GM23248 (cell line): ENCODE results near the gene MAD2L2. TPM values are rescaled to one million over a fixed set of nuclear protein-coding genes. Genes with fewer than 3 reads are reported as not detected.

Experiments used
- DNase-seq: peaks from one replicate; pipeline ENCODE4 v3.0.0-alpha.2; 2015
- H2AFZ ChIP-seq: fragments of 200-600 bp; sonication (generic); 2 replicates; pipeline ENCODE4 v1.6.1; 2016; ENCODE audit warnings: antibody characterized with exemption
- H3F3A ChIP-seq: fragments of 200-600 bp; sonication (generic); 2 replicates; pipeline ENCODE4 v1.6.1; 2016; ENCODE audit warnings: mild to moderate bottlenecking, antibody characterized with exemption, mixed run types; ENCODE audit not compliant: insufficient read depth
- H3K27ac ChIP-seq: fragments of 200-600 bp; sonication (generic); 2 replicates; pipeline ENCODE4 v1.5.1; 2016; ENCODE audit warnings: mild to moderate bottlenecking
- H3K27me3 ChIP-seq: fragments of 200-600 bp; sonication (generic); replicated peaks from 2 replicates; pipeline ENCODE4 v1.6.1; 2016; ENCODE audit warnings: mild to moderate bottlenecking; ENCODE audit not compliant: insufficient read depth
- H3K36me3 ChIP-seq: fragments of 200-600 bp; sonication (generic); 2 replicates; pipeline ENCODE4 v1.6.1; 2016; ENCODE audit warnings: low read depth, mild to moderate bottlenecking
- H3K4me1 ChIP-seq: fragments of 200-600 bp; sonication (generic); 2 replicates; pipeline ENCODE4 v1.6.1; 2016; ENCODE audit warnings: mild to moderate bottlenecking; ENCODE audit not compliant: insufficient read depth
- H3K4me2 ChIP-seq: fragments of 200-600 bp; sonication (generic); one replicate; pipeline ENCODE4 v1.6.1; 2016; ENCODE audit warnings: mild to moderate bottlenecking; ENCODE audit not compliant: unreplicated experiment
- H3K4me3 ChIP-seq: fragments of 200-600 bp; sonication (generic); 2 replicates; pipeline ENCODE4 v1.5.1; 2016; ENCODE audit warnings: mild to moderate bottlenecking
- H3K79me2 ChIP-seq: fragments of 200-600 bp; sonication (generic); 2 replicates; pipeline ENCODE4 v1.6.1; 2016; ENCODE audit warnings: mild to moderate bottlenecking; ENCODE audit not compliant: insufficient read depth
- H3K9ac ChIP-seq: fragments of 200-600 bp; sonication (generic); 2 replicates; pipeline ENCODE4 v1.6.1; 2016; ENCODE audit warnings: mild to moderate bottlenecking
- H3K9me2 ChIP-seq: fragments of 200-600 bp; sonication (generic); 2 replicates; pipeline ENCODE4 v1.6.1; 2016; ENCODE audit warnings: mixed run types, mild to moderate bottlenecking, moderate library complexity; ENCODE audit not compliant: insufficient read depth
- H3K9me3 ChIP-seq: fragments of 200-600 bp; sonication (generic); one replicate; pipeline ENCODE4 v1.6.1; 2017; ENCODE audit warnings: low read depth
- H4K20me1 ChIP-seq: fragments of 200-600 bp; sonication (generic); 2 replicates; pipeline ENCODE4 v1.6.0; 2016; ENCODE audit not compliant: insufficient read depth
- EZH2 ChIP-seq: fragments of 200-600 bp; sonication (generic); IDR thresholded peaks from 2 replicates; pipeline ENCODE4 v1.6.1; 2018; ENCODE audit warnings: antibody characterized with exemption, mild to moderate bottlenecking; ENCODE audit not compliant: insufficient read depth, poor library complexity, severe bottlenecking
- EZH2phosphoT487 ChIP-seq: fragments of 200-600 bp; sonication (generic); IDR thresholded peaks from 2 replicates; pipeline ENCODE4 v1.6.1; 2018; ENCODE audit warnings: antibody characterized with exemption, moderate library complexity, mild to moderate bottlenecking, low read depth; ENCODE audit not compliant: insufficient read depth
- WGBS, 2 experiments: methylation state at CpG; one replicate each; pipeline ENCODE4 v1.1.6; 2015 to 2017; ENCODE audit warnings: low lambda C conversion rate in 2 of 2, low coverage in 1 of 2; ENCODE audit errors: missing lambda C conversion rate in 2 of 2; 5-methylcytosine and 5-hydroxymethylcytosine counted together
- in situ Hi-C: fragments of 300-500 bp; cut with MboI; formaldehyde crosslinking; loops from 2 replicates; pipeline ENCODE4 v1.15.0; 2020
- polyA plus RNA-seq: library from polyadenylated mRNA; unstranded; fragments of >200 nt; fragmentation: Nextera tagmentation; extraction: Ambion mirVana; gene quantifications from 2 replicates; pipeline ENCODE4 v1.2.1, GENCODE V29; 2016
- total RNA-seq: library from RNA; depleted of rRNA; stranded (reverse); fragments of >200 nt; shearing (Covaris generic); gene quantifications from 2 replicates; pipeline ENCODE4 v1.2.3, GENCODE V29; 2014

MAD2L2 gene
- total and polyA plus RNA-seq, 2 experiments from 2014 or later, result 61.2 to 70.6 TPM

DNA sequence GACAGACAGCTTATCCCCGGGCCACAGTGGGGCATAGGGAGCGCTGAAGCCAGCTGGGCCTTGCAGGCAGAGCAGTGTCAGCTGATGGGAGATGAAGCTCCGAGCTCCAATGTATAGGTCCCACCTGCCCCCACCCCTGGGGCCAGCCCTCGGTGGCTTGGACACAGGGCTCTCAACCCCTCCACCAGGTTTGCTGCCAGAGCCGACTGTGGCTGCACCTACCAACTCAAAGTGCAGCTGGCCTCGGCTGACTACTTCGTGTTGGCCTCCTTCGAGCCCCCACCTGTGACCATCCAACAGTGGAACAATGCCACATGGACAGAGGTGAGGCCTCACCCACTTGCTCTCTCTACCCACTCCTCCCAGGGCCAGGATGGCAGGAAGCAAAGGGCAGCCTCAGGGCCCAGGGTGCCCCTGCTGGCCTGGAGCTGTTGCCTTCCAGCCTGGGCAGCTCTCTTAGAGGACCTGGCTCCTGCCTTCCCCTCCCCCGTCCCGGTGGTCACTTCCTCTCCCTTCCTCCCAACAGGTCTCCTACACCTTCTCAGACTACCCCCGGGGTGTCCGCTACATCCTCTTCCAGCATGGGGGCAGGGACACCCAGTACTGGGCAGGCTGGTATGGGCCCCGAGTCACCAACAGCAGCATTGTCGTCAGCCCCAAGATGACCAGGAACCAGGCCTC, 7.7 kb downstream of the MAD2L2 start:
- Histone ChIP-seq H2AFZ (no peak overlapping the region), H3K27me3 (no peaks in the 10 kb centered on the region), H3K4me2 (no peak overlapping the region), H3K9ac (no peak overlapping the region), H3F3A (no peaks in the 10 kb centered on the region), H3K9me3 (no peaks in the 10 kb centered on the region), H3K79me2 (no peaks in the 10 kb centered on the region), H3K36me3 (no peaks in the 10 kb centered on the region), H3K9me2 (no peaks in the 10 kb centered on the region), H3K27ac (no peak overlapping the region), H4K20me1 (no peaks in the 10 kb centered on the region), H3K4me1 (no peaks in the 10 kb centered on the region), H3K4me3 (no peak overlapping the region)
- no peak for TF ChIP-seq EZH2
- no peak for TF ChIP-seq EZH2phosphoT487
- DNase-seq, result no peak
- 88 to 91% methylated on average over 12 to 13 of the region's 14 CpGs for WGBS, 2 experiments
- in situ Hi-C loops, result no loop called here

DNA sequence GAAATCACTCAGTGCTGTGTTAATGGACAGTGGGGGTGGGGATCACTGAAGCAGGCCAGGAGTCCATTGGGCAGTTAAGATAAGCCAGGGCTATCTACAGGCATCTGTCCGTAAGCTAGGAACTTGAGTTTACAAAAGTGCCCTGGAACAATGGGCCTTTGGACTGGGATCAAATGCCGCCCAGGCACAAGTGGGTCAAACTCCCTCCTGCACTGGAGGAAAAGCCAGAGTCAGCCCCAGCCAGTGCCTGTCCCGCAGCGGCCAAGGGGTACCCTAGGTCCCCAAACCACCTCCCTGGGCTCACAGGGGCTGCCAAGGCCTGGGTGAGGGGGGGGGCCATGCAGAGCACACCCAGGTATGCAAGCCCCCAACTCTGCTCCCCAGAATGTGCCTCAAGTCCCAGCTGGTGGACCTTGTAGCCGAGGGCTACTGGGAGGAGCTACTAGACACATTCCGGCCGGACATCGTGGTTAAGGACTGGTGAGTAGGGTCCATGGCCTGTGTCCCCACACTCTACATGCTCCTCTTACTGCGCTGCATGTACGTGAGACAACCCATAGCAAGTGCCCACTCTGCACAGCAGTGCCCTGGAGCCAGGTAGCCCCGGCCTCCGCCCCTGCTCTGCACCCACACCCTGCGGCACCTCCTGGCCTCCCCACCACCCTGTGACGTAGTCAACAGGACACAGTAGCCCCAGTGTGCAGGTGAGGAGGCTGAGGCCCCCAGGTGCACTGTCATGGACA, 9.2 kb downstream of the MAD2L2 start:
- Histone ChIP-seq H3K9me3 (no peaks in the 10 kb centered on the region), H3K79me2 (no peaks in the 10 kb centered on the region), H4K20me1 (no peaks in the 10 kb centered on the region), H3K9ac (no peak overlapping the region), H3K27ac (no peak overlapping the region), H2AFZ (no peak overlapping the region), H3K4me3 (no peak overlapping the region), H3K27me3 (no peaks in the 10 kb centered on the region), H3F3A (no peaks in the 10 kb centered on the region), H3K9me2 (no peaks in the 10 kb centered on the region), H3K36me3 (no peaks in the 10 kb centered on the region), H3K4me2 (no peak overlapping the region), H3K4me1 (no peaks in the 10 kb centered on the region)
- DNase-seq, result no peak
- WGBS, 2 experiments, result 92 to 94% methylated on average over 14 of the region's 14 CpGs
- TF ChIP-seq EZH2phosphoT487 (no peak), EZH2 (no peak)
- in situ Hi-C loops, result no loop called here

DNA sequence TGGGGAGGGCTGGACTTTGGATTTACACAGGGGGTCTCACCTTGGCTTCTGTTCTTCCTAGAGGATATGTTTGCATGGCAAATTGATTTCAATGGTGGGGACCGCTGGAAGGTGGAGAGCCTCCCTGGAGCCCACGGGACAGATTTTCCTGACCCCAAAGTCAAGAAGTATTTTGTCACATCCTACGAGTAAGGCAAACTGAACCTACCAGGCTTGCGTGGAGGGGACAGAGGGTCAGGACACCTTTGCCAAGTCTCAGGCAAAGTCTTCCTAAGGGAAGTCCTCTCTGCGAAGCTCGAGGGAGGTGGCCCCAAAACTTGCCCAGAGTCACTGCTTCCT, 9.8 kb downstream of the MAD2L2 start:
- H3K36me3 ChIP-seq, result no peaks in the 10 kb centered on the region
- no peaks in the 10 kb centered on the region for H3F3A ChIP-seq
- in situ Hi-C loops, result no loop called here
- no peak for TF ChIP-seq EZH2
- TF ChIP-seq EZH2phosphoT487, result no peak
- no peak overlapping the region for H3K4me3 ChIP-seq
- H2AFZ ChIP-seq, result no peak overlapping the region
- no peak overlapping the region for H3K4me2 ChIP-seq
- H3K9ac ChIP-seq, result no peak overlapping the region
- H3K4me1 ChIP-seq, result no peaks in the 10 kb centered on the region
- no peaks in the 10 kb centered on the region for H3K9me2 ChIP-seq
- DNase-seq, result no peak
- no peaks in the 10 kb centered on the region for H4K20me1 ChIP-seq
- 88 to 94% methylated on average over 6 of the region's 6 CpGs for WGBS, 2 experiments
- H3K27ac ChIP-seq, result no peak overlapping the region
- H3K9me3 ChIP-seq, result no peaks in the 10 kb centered on the region
- no peaks in the 10 kb centered on the region for H3K79me2 ChIP-seq
- H3K27me3 ChIP-seq, result no peaks in the 10 kb centered on the region

DNA sequence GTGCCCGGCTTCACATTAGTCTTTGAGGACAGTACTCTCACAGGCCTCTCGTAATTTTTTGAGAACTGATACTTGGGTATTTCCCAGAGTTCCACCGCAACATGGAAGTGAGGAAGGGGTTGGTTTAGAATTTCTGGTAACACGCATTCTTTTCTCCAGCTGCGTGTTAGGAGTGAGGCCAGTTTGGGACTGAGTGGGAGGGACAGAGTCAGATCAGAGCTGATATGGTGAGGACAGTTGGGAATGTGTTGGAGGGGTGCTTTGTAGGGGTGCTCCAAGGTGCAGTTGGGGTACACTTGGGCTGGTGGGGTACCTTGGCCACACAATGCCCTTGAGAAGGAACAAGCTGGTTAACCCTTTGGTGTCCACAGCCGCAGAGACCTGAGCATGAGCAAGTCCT, 10.2 kb downstream of the MAD2L2 start:
- no peaks in the 10 kb centered on the region for H3K27me3 ChIP-seq
- no peaks in the 10 kb centered on the region for H3K9me2 ChIP-seq
- no peaks in the 10 kb centered on the region for H3K9me3 ChIP-seq
- H3K79me2 ChIP-seq, result no peaks in the 10 kb centered on the region
- H3K4me3 ChIP-seq, result no peak overlapping the region
- TF ChIP-seq EZH2 (no peak), EZH2phosphoT487 (no peak)
- no peak overlapping the region for H3K4me2 ChIP-seq
- H3F3A ChIP-seq, result no peaks in the 10 kb centered on the region
- 67 to 75% methylated on average over 6 of the region's 6 CpGs for WGBS, 2 experiments
- H3K4me1 ChIP-seq, result no peaks in the 10 kb centered on the region
- no peak overlapping the region for H3K9ac ChIP-seq
- no peaks in the 10 kb centered on the region for H4K20me1 ChIP-seq
- H3K27ac ChIP-seq, result no peak overlapping the region
- H2AFZ ChIP-seq, result no peak overlapping the region
- no peaks in the 10 kb centered on the region for H3K36me3 ChIP-seq
- DNase-seq, result no peak
- in situ Hi-C loops, result no loop called here
